Breast epithelium (tissue), 4 donors: ENCODE results near the gene ARPP21. TPM values are rescaled to one million over a fixed set of nuclear protein-coding genes. Genes with fewer than 3 reads are reported as not detected.

Source experiments
- DNase-seq, 2 donors: peaks; one replicate each; pipeline ENCODE4 v3.0.0-alpha.2; 2019; ENCODE audit warnings: low spot score in 2 of 2
- H3K27ac ChIP-seq, 2 donors: fragments of 200-600 bp; sonication (generic) in 1 of 2; one replicate each; pipeline ENCODE4 v1.5.1; 2016 to 2019; ENCODE audit warnings: mild to moderate bottlenecking in 1 of 2
- H3K27me3 ChIP-seq, 2 donors: fragments of 200-600 bp; sonication (generic) in 1 of 2; one replicate each; pipeline versions ENCODE4 v1.5.1 to v1.6.0; 2017 to 2019; ENCODE audit warnings: control low read depth in 1 of 2, mild to moderate bottlenecking in 1 of 2
- H3K36me3 ChIP-seq: fragments of 200-600 bp; one replicate; pipeline ENCODE4 v1.5.1; 2019
- H3K4me1 ChIP-seq, 2 donors: fragments of 200-600 bp; sonication (generic); one replicate each; pipeline ENCODE4 v1.5.1; 2016 to 2019; ENCODE audit warnings: control low read depth in 1 of 2
- H3K4me3 ChIP-seq, 3 donors: fragments of 200-600 bp; sonication (generic); 1 replicate in 2 of 3; 2 replicates in 1 of 3; pipeline ENCODE4 v1.5.1; 2016 to 2019; ENCODE audit warnings: mild to moderate bottlenecking in 3 of 3, moderate library complexity in 2 of 3
- H3K9me3 ChIP-seq, 2 donors: fragments of 200-600 bp; sonication (generic) in 1 of 2; one replicate each; pipeline ENCODE4 v1.5.1; 2016 to 2019; ENCODE audit warnings: control low read depth in 1 of 2
- CTCF ChIP-seq, 3 donors: fragments of 450-650 bp; IDR thresholded peaks; one replicate each; pipeline ENCODE4 v1.5.1; 2016 to 2017; ENCODE audit warnings: antibody characterized with exemption in 3 of 3, mild to moderate bottlenecking in 3 of 3, moderate library complexity in 3 of 3
- POLR2A ChIP-seq: fragments of 450-650 bp; IDR thresholded peaks from one replicate; pipeline ENCODE4 v1.6.1; 2016; ENCODE audit warnings: antibody characterized with exemption, mild to moderate bottlenecking, moderate library complexity
- POLR2AphosphoS5 ChIP-seq, 3 donors: sonication (generic); formaldehyde crosslinking; IDR thresholded peaks; one replicate each; pipeline ENCODE4 v1.6.1; 2017; ENCODE audit warnings: antibody characterized with exemption in 3 of 3
- intact Hi-C: fragments of 100-400 bp; cut with DNase I; formaldehyde crosslinking; loops from one replicate; pipeline ENCODE4 v1.15.1; 2023; ENCODE audit warnings: low total_unique reads
- total RNA-seq, 3 donors: library from RNA; depleted of rRNA; stranded (reverse); fragments of >200 nt; gene quantifications; one replicate each; pipeline ENCODE4 v1.1.0, GENCODE V29; 2016

The ARPP21 gene
- total RNA-seq, 3 donors from 2014 or later, result 0.16 TPM; not detected in 2

GRCh38 chr3:35727179-35727578 lies 87.9 kb downstream of the ARPP21 start:
- no peaks in the 10 kb centered on the region for H3K4me1 ChIP-seq
- DNase-seq, result no peak
- H3K36me3 ChIP-seq, result no peaks in the 10 kb centered on the region
- no peak overlapping the region for H3K27ac ChIP-seq
- no peak overlapping the region for H3K4me3 ChIP-seq
- TF ChIP-seq CTCF (IDR thresholded peaks at IDR 0.05) (no peak), POLR2A (no peak), POLR2AphosphoS5 (IDR thresholded peaks at IDR 0.05) (no peak)
- intact Hi-C loops, result no loop called here
- no peaks in the 10 kb centered on the region for H3K9me3 ChIP-seq
- no peaks in the 10 kb centered on the region for H3K27me3 ChIP-seq

- Histone ChIP-seq H3K4me3 (no peak overlapping the region), H3K9me3 (no peaks in the 10 kb centered on the region), H3K27me3 (no peaks in the 10 kb centered on the region), H3K27ac (no peak overlapping the region), H3K4me1 (no peaks in the 10 kb centered on the region), H3K36me3 (no peaks in the 10 kb centered on the region)
- DNase-seq, result no peak
- no peak for TF ChIP-seq POLR2A
- no peak for TF ChIP-seq POLR2AphosphoS5 (IDR thresholded peaks at IDR 0.05)
- no peak for TF ChIP-seq CTCF (IDR thresholded peaks at IDR 0.05)
- intact Hi-C loops, result no loop called here
Measured at GRCh38 chr3:35733341-35733740, 94.0 kb downstream of the ARPP21 start.

GRCh38 chr3:35733864-35734263 lies 94.5 kb downstream of the ARPP21 start:
- Histone ChIP-seq H3K4me3 (no peak overlapping the region), H3K36me3 (no peaks in the 10 kb centered on the region), H3K27me3 (no peaks in the 10 kb centered on the region), H3K9me3 (no peaks in the 10 kb centered on the region), H3K27ac (no peak overlapping the region), H3K4me1 (no peaks in the 10 kb centered on the region)
- TF ChIP-seq CTCF (IDR thresholded peaks at IDR 0.05), result no peak
- no peak for TF ChIP-seq POLR2AphosphoS5 (IDR thresholded peaks at IDR 0.05)
- no peak for TF ChIP-seq POLR2A
- intact Hi-C loops, result no loop called here
- no peak for DNase-seq

GRCh38 chr3:35737080-35737479 lies 97.8 kb downstream of the ARPP21 start:
- Histone ChIP-seq H3K36me3 (no peaks in the 10 kb centered on the region), H3K27ac (no peak overlapping the region), H3K4me1 (no peaks in the 10 kb centered on the region), H3K4me3 (no peak overlapping the region), H3K27me3 (no peaks in the 10 kb centered on the region), H3K9me3 (no peaks in the 10 kb centered on the region)
- intact Hi-C loops, result no loop called here
- no peak for TF ChIP-seq POLR2AphosphoS5 (IDR thresholded peaks at IDR 0.05)
- TF ChIP-seq POLR2A, result no peak
- TF ChIP-seq CTCF (IDR thresholded peaks at IDR 0.05), result no peak
- DNase-seq, result no peak

GRCh38 chr3:35737527-35737926 lies 98.2 kb downstream of the ARPP21 start:
- no peaks in the 10 kb centered on the region for H3K9me3 ChIP-seq
- no peaks in the 10 kb centered on the region for H3K4me1 ChIP-seq
- no peak for DNase-seq
- H3K27ac ChIP-seq, result no peak overlapping the region
- no peaks in the 10 kb centered on the region for H3K27me3 ChIP-seq
- TF ChIP-seq POLR2A (no peak), POLR2AphosphoS5 (IDR thresholded peaks at IDR 0.05) (no peak), CTCF (IDR thresholded peaks at IDR 0.05) (no peak)
- no peaks in the 10 kb centered on the region for H3K36me3 ChIP-seq
- intact Hi-C loops, result no loop called here
- no peak overlapping the region for H3K4me3 ChIP-seq
